ENCODE data around the gene CIAO3. TPM values are rescaled to one million over a fixed set of nuclear protein-coding genes. Genes with fewer than 3 reads are reported as not detected.

Gene CIAO3
- total RNA-seq, 1 experiment from 2014 or later, result 32.8 TPM

DNA sequence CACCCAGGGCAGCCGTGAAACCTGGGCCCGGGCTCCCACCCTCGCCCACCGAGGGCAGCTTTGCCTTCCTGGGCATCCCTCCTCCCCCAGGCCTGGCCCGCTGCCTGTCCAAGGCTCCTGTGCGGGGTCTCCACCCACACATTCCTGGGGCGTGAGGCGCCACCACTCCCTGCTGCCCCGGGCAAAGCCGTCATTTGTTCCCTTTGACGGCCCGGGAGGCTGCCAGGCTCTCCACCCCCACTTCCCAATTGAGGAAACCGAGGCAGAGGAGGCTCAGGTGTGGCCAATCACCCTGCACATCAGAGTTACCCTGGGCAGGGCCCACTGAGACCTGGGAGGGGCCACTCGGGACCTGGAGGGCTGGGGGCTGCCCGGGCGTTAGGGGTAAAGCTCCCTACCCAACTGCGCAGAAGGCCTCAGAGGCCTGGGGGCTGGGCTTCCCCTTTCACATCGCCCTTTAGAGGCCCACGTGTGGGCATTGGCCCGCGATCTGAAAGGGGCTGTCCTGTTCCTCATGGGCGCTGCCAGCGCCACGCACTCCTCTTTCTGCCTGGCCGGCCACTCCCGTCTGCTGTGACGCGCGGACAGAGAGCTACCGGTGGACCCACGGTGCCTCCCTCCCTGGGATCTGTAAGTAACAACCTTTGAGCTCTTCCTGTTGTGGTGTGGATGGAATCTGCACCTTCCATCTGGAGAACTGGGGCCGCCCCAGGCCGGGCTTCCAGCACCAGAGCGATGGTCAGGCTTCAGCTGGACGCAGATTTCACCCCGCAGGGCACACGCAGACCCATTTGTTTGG lies 19.9 kb upstream of the CIAO3 start, which contains the start of gene MSLN:
Gene MSLN (plus strand): TSS at position 190 of the 799 bp plus-strand sequence. CDS start 1,947 bp downstream, outside the sequence.
- peak; percentile 67 for DNase-seq (ENCODE audit: low read depth, low spot score)
- peak within 1 kb of the TSS; percentile 95 for H3K9ac ChIP-seq (ENCODE audit: low read length)
- no peaks in the 10 kb centered on the region for H3K27me3 ChIP-seq (ENCODE audit: insufficient read depth, low read length)
- intact Hi-C loops (cut with micrococcal nuclease), result loop anchor here (1.0 kb wide), 1 partner anchor 13 kb away; no protein-coding TSS in a partner anchor
- H3K79me2 ChIP-seq (ENCODE audit: insufficient read depth, low read length), result peaks cover 26% of the 10 kb centered on the region
- H3K4me1 ChIP-seq (ENCODE audit: control insufficient read depth in 1 of 2, insufficient read depth in 2 of 2, low read length in 2 of 2), result peaks cover 34 to 47% of the 10 kb centered on the region in 2 experiments
- ChIA-PET CTCF (interaction anchor here (0.7 to 2.9 kb wide), 5 partner anchors 12 to 283 kb away, joined by 3 to 11 read pairs (median 3); partner anchors contain the start of gene ANTKMT), POLR2A (interaction anchor here (0.9 to 1.8 kb wide), 7 partner anchors 11 to 42 kb away, joined by 3 to 12 read pairs (median 5); partner anchors contain the start of genes ANTKMT, CCDC78, CHTF18 and HAGHL), RAD21 (ENCODE audit: low non-redundant PET in 1 of 2, low total read pairs in 2 of 2, uncharacterized antibody in 2 of 2, unreplicated experiment in 2 of 2) (interaction anchor here (0.8 to 1.2 kb wide), 3 partner anchors 10 to 20 kb away, joined by 3 to 5 read pairs (median 4); partner anchors contain the start of gene CIAO3 (in 1 of the 2))
- H3K9me3 ChIP-seq (ENCODE audit: control insufficient read depth in 1 of 2, insufficient read depth in 1 of 2, low read depth in 1 of 2, low read length in 2 of 2), result peaks cover 0 to 7% of the 10 kb centered on the region in 2 experiments; a peak in 1 of 4 replicates
- TF ChIP-seq YY1 (IDR thresholded peaks at IDR 0.05; ENCODE audit: extremely low read depth, insufficient replicate concordance, low read depth, low read length), result no peak
- peak; percentile 95 for TF ChIP-seq EGR1 (IDR thresholded peaks at IDR 0.05; ENCODE audit: low read depth)
- TF ChIP-seq ZNF274 (IDR thresholded peaks at IDR 0.05; ENCODE audit: low read depth, low read length), result no peak
- TF ChIP-seq, protein P1, sequence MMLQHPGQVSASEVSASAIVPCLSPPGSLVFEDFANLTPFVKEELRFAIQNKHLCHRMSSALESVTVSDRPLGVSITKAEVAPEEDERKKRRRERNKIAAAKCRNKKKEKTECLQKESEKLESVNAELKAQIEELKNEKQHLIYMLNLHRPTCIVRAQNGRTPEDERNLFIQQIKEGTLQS (IDR thresholded peaks at IDR 0.05), result no peak
- no peak for TF ChIP-seq POLR2A (IDR thresholded peaks at IDR 0.05; ENCODE audit: borderline replicate concordance, extremely low read depth, insufficient read depth, insufficient read length)
- TF ChIP-seq EZH2phosphoT487 (IDR thresholded peaks at IDR 0.05; ENCODE audit: borderline replicate concordance), result no peak
- peak; percentile 66 for TF ChIP-seq POLR2AphosphoS5 (IDR thresholded peaks at IDR 0.05; ENCODE audit: low read depth, low read length)
- TF ChIP-seq JUND (IDR thresholded peaks at IDR 0.05), result no peak
- TF ChIP-seq SRF (IDR thresholded peaks at IDR 0.05; ENCODE audit: low read depth), result no peak
- TF ChIP-seq TCF7L2 (IDR thresholded peaks at IDR 0.05; ENCODE audit: borderline replicate concordance, extremely low read depth, insufficient read depth, insufficient read length), result no peak
- TF ChIP-seq ZFX (IDR thresholded peaks at IDR 0.05), result peak; percentile 69
- TF ChIP-seq ELF1 (IDR thresholded peaks at IDR 0.05; ENCODE audit: borderline replicate concordance, low read depth), result no peak
- TF ChIP-seq ZBTB33 (IDR thresholded peaks at IDR 0.05; ENCODE audit: extremely low read depth, insufficient replicate concordance, low read length), result no peak
- TF ChIP-seq CEBPB (IDR thresholded peaks at IDR 0.05; ENCODE audit: low read depth), result no peak
- BruUV-seq (replicated peaks), result no TSS peak
- no peaks in the 10 kb centered on the region for H4K20me1 ChIP-seq (ENCODE audit: insufficient read depth)
- H3K9me2 ChIP-seq (ENCODE audit: insufficient read depth), result no peaks in the 10 kb centered on the region
- H3K27ac ChIP-seq (ENCODE audit: low read depth, low read length), result peak within 1 kb of the TSS; percentile 97
- peak within 1 kb of the TSS; percentile 99 for H3K4me2 ChIP-seq (ENCODE audit: low read length)
- H3K4me3 ChIP-seq (replicated peaks in 1 of 2; ENCODE audit: low read depth in 1 of 2, low read length in 2 of 2), result peak within 1 kb of the TSS; percentile 78 to 95
- H3K36me3 ChIP-seq (ENCODE audit: control insufficient read depth in 1 of 2, insufficient read depth in 2 of 2, low read length in 2 of 2), result peaks cover 0 to 1% of the 10 kb centered on the region in 2 experiments; a peak in 2 of 4 replicates
- no peak within 1 kb of the TSS for H2AFZ ChIP-seq (ENCODE audit: low read depth, low read length, poor library complexity, severe bottlenecking)
- ATAC-seq, result peak; percentile 81
